Skeletal muscle satellite cell (primary cell): Measurements from ENCODE around the gene NSRP1. TPM values are rescaled to one million over a fixed set of nuclear protein-coding genes. Genes with fewer than 3 reads are reported as not detected.
"Not testable (repeated sequence)": the region's sequence is repeated elsewhere in the genome, so short reads cannot be mapped to it uniquely, and the experiment has no call there.

Source experiments
- H3K27me3 ChIP-seq: 2 replicates; pipeline ENCODE4 v1.7.0; 2013; ENCODE audit warnings: low read length; ENCODE audit not compliant: control insufficient read depth, insufficient read depth
- H3K36me3 ChIP-seq: 2 replicates; pipeline ENCODE4 v1.7.0; 2013; ENCODE audit warnings: mild to moderate bottlenecking, control low read depth, low read length; ENCODE audit not compliant: insufficient read depth
- H3K4me1 ChIP-seq: 2 replicates; pipeline ENCODE4 v1.7.0; 2013; ENCODE audit warnings: low read length; ENCODE audit not compliant: control insufficient read depth, insufficient read depth
- H3K4me2 ChIP-seq: 2 replicates; pipeline ENCODE4 v1.7.0; 2013; ENCODE audit warnings: mild to moderate bottlenecking, low read length
- H3K4me3 ChIP-seq: 2 replicates; pipeline ENCODE4 v1.7.0; 2013; ENCODE audit warnings: low read length
- H3K9ac ChIP-seq: 2 replicates; pipeline ENCODE4 v1.7.0; 2013; ENCODE audit warnings: mild to moderate bottlenecking, low read depth, low read length, moderate library complexity
- H3K9me3 ChIP-seq: replicated peaks from 2 replicates; pipeline ENCODE4 v1.7.0; 2013; ENCODE audit warnings: mild to moderate bottlenecking, control low read depth, low read length
- total RNA-seq: library from RNA; depleted of rRNA; stranded (reverse); fragments of >200 nt; gene quantifications from 2 replicates; pipeline ENCODE4 v1.2.3, GENCODE V29; 2012; rRNA removed

NSRP1 gene
- 4.4 and 6.8 TPM in 2 replicates for total RNA-seq

DNA sequence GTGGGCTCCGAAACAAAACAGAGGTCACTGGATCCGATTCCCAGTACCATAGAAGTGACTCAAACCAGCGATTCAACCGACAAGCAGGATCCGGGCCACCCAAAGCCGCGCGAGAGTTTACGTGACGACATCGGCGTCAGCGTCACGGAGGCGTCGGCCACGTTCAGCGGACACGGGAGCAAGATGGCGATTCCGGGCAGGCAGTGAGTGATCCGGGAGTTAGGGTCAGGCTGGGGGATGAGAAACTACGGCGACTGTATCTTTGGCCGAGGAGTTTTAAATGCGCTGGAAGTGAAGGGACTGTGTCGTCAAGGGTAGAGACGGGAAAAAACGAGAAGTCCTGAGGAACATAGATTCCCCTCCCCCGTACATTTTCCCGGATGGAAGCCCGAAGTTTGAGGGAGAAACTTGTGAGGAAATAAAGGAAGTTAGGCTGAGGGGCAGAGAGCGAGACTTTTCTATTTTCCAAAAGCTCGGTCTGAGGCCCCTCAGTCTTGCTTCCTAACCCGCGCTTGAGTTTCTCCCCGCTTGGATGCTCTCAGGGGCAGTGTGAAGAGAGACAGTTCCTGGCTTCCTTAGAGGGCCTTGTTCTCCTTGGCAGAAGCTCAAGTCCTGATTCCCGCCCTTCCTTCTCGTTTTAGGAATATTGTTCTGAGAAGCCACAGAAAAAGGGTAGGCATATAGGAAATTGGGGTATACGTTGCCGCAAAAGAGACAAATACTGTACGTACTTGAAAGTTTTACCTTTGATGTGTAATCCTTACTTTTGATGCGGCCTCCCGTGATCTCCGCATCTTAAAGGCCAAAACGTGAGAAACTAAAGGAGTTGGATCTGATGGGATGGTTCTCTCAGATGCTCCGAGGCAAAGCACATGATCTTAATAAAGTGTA is at the start of gene NSRP1:
Gene NSRP1 (plus strand): TSS at position 156 of the 891 bp plus-strand sequence. CDS start 28 bp downstream, at position 184.
- H3K4me3 ChIP-seq, result peak within 1 kb of the TSS; percentile 87
- H3K36me3 ChIP-seq, result peaks cover 17% of the 10 kb centered on the region
- H3K9me3 ChIP-seq, result no peaks in the 10 kb centered on the region
- peak within 1 kb of the TSS; percentile 99 for H3K9ac ChIP-seq
- H3K4me2 ChIP-seq, result peak within 1 kb of the TSS; percentile 89
- no peaks in the 10 kb centered on the region for H3K27me3 ChIP-seq
- H3K4me1 ChIP-seq, result peaks cover 12% of the 10 kb centered on the region

- no peak overlapping the region for H3K4me2 ChIP-seq
- no peak overlapping the region for H3K4me3 ChIP-seq
- no peaks in the 10 kb centered on the region for H3K4me1 ChIP-seq
- H3K36me3 ChIP-seq, result no peaks in the 10 kb centered on the region
- peaks cover 15% of the 10 kb centered on the region for H3K9me3 ChIP-seq
- H3K27me3 ChIP-seq, result peaks cover 13% of the 10 kb centered on the region
- no peak overlapping the region for H3K9ac ChIP-seq
These were observed 48.2 kb upstream of the NSRP1 start for GRCh38 chr17:30068465-30068864.

DNA sequence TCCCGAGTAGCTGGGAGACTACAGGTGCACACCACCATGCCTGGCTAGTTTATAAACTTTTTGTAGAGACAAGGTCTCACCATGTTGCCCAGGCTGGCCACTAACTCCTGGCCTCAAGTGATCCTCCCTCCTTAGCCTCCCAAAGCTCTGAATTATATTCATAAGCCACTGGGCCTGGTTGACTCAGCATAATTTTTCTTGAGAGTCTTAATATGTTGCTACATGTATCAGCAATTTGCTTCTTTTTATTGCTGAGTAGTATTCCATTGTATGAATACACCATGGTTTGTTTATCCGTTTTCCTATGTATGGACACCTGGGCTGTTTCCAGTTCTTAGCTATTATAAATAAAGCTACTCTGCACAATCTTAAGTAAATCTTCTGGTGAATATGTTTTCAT is 42.4 kb upstream of the NSRP1 start:
- peaks cover 45% of the 10 kb centered on the region for H3K27me3 ChIP-seq
- no peak overlapping the region for H3K9ac ChIP-seq
- H3K4me1 ChIP-seq, result no peaks in the 10 kb centered on the region
- H3K4me3 ChIP-seq, result no peak overlapping the region
- H3K4me2 ChIP-seq, result no peak overlapping the region
- H3K9me3 ChIP-seq, result no peaks in the 10 kb centered on the region
- no peaks in the 10 kb centered on the region for H3K36me3 ChIP-seq

GRCh38 chr17:30074730-30075129 is 41.9 kb upstream of the NSRP1 start:
- H3K36me3 ChIP-seq, result no peaks in the 10 kb centered on the region
- H3K27me3 ChIP-seq, result peaks cover 50% of the 10 kb centered on the region
- no peak overlapping the region for H3K9ac ChIP-seq
- no peaks in the 10 kb centered on the region for H3K9me3 ChIP-seq
- H3K4me2 ChIP-seq, result no peak overlapping the region
- no peak overlapping the region for H3K4me3 ChIP-seq
- no peaks in the 10 kb centered on the region for H3K4me1 ChIP-seq

DNA sequence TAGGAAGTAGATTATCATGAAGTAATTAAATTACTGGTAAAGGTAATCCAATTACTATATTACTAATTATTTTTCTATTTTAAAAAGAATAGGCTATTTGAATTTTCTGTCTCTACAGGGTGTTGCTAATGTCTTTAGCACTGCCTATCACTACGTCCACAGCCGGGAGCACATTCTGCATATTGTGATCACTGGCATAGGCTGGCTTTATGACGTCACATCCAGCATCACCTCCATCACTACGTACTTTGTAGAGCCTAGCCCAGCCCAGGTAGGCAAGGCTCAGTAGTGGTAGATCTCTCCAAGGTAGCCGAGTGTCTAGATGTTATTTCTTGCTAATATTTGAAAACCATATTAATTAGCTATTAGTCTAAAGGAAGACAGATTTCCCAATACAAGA is 33.8 kb upstream of the NSRP1 start:
- peaks cover 35% of the 10 kb centered on the region for H3K27me3 ChIP-seq

GRCh38 chr17:30084788-30085187 is 31.8 kb upstream of the NSRP1 start:
- no peaks in the 10 kb centered on the region for H3K36me3 ChIP-seq
- no peak overlapping the region for H3K4me3 ChIP-seq
- no peaks in the 10 kb centered on the region for H3K9me3 ChIP-seq
- H3K27me3 ChIP-seq, result peaks cover 18% of the 10 kb centered on the region
- no peaks in the 10 kb centered on the region for H3K4me1 ChIP-seq
- no peak overlapping the region for H3K4me2 ChIP-seq
- H3K9ac ChIP-seq, result no peak overlapping the region

More for the DNA sequence above, 33.8 kb upstream of the NSRP1 start:
- Histone ChIP-seq H3K4me3 (no peak overlapping the region), H3K4me2 (no peak overlapping the region), H3K36me3 (no peaks in the 10 kb centered on the region), H3K4me1 (no peaks in the 10 kb centered on the region), H3K9ac (no peak overlapping the region), H3K9me3 (no peaks in the 10 kb centered on the region)

DNA sequence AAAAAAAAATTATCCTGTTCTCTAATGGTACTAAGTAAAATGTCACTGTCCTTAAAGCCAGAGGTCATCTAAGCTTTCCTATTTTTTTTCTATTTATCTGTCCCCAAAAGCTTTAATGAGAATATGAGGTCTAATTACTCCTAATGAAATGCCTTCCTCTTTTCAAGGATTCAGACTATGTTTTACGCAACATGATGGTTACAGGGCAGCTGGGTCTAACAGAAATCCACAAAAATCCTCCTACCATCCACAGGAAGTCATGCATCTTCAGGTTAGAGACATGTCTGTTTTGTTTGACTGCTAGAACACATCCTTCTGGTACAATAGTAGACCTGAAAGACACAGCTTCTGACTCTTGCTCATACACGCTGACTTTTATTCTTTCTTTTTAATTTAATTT is 29.7 kb upstream of the NSRP1 start:
- no peak overlapping the region for H3K9ac ChIP-seq

GRCh38 chr17:30087431-30087830 is 29.2 kb upstream of the NSRP1 start:
- H3K9me3 ChIP-seq, H3K4me1 ChIP-seq, H3K36me3 ChIP-seq, H3K4me2 ChIP-seq, H3K4me3 ChIP-seq, H3K9ac ChIP-seq, H3K27me3 ChIP-seq: not testable (repeated sequence)

More for the DNA sequence above, 29.7 kb upstream of the NSRP1 start:
- Histone ChIP-seq H3K4me1 (peaks cover 7% of the 10 kb centered on the region), H3K27me3 (peaks cover 6% of the 10 kb centered on the region), H3K4me3 (no peak overlapping the region), H3K9me3 (no peaks in the 10 kb centered on the region), H3K36me3 (no peaks in the 10 kb centered on the region), H3K4me2 (no peak overlapping the region)

DNA sequence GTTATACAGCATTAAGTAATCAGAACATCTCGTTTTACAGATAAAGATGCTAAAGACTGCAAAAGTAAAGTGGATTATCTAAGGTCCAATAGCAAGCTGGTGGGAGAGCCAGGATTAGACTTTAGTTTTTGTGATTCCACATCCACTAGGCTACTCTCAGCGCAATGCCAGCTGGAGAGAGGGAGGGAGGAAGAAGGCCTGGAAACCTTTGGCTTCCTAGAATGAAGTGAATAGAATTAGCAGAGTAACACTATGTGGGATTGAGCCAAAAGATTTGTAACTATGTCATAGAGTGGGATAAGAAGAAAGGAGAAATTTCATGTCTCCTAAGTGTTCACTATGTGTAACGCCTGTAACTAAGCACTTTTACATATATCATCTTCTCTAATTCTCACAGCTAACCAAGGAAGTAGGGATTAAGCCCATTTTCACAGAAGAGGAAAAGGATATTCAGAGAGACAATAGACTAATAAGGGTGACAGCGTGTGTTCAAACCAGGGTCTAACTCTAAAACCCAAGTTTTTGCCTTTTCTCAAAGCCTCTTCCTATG is 25.4 kb upstream of the NSRP1 start:
- peaks cover 4% of the 10 kb centered on the region for H3K27me3 ChIP-seq
- H3K4me1 ChIP-seq, result peaks cover 16% of the 10 kb centered on the region
- H3K9me3 ChIP-seq, result no peaks in the 10 kb centered on the region
- no peaks in the 10 kb centered on the region for H3K36me3 ChIP-seq
- H3K9ac ChIP-seq, result no peak overlapping the region
- no peak overlapping the region for H3K4me3 ChIP-seq
- peak overlapping the region; percentile 23 for H3K4me2 ChIP-seq

- Histone ChIP-seq H3K27me3 (peaks cover 4% of the 10 kb centered on the region), H3K36me3 (no peaks in the 10 kb centered on the region), H3K4me3 (no peak overlapping the region), H3K4me1 (peaks cover 16% of the 10 kb centered on the region), H3K9ac (no peak overlapping the region), H3K9me3 (no peaks in the 10 kb centered on the region), H3K4me2 (peak overlapping the region; percentile 23)
These were observed 24.8 kb upstream of the NSRP1 start for GRCh38 chr17:30091771-30092170.

DNA sequence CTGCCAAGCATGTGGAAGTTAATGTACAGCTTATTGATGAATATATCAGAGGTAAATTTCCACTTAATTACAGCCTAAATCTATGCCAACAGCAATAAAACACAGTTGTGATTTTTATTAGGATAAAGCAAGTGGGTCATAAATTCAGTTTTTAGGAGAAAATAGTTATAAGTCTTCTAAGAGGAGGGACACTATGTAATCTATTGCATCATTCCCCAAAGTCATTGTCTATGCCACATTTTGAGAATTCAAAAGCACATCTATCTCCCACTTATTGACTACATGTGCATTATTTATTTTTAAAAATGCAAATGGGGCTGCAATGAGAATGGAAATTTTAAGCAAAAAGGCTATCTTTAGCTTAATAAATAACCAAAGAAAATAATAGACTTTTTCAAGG is 23.7 kb upstream of the NSRP1 start:
- H3K27me3 ChIP-seq, result peaks cover 4% of the 10 kb centered on the region
- peaks cover 16% of the 10 kb centered on the region for H3K4me1 ChIP-seq
- H3K36me3 ChIP-seq, result no peaks in the 10 kb centered on the region
- H3K4me2 ChIP-seq, result no peak overlapping the region
- no peak overlapping the region for H3K4me3 ChIP-seq
- H3K9me3 ChIP-seq, result no peaks in the 10 kb centered on the region
- no peak overlapping the region for H3K9ac ChIP-seq
